ENCODE data around the gene NDUFV3. TPM values are rescaled to one million over a fixed set of nuclear protein-coding genes. Genes with fewer than 3 reads are reported as not detected.

Gene NDUFV3
- total RNA-seq, 6 experiments from 2014 or later = 18.9 to 39.1 (median 23.6) TPM

DNA sequence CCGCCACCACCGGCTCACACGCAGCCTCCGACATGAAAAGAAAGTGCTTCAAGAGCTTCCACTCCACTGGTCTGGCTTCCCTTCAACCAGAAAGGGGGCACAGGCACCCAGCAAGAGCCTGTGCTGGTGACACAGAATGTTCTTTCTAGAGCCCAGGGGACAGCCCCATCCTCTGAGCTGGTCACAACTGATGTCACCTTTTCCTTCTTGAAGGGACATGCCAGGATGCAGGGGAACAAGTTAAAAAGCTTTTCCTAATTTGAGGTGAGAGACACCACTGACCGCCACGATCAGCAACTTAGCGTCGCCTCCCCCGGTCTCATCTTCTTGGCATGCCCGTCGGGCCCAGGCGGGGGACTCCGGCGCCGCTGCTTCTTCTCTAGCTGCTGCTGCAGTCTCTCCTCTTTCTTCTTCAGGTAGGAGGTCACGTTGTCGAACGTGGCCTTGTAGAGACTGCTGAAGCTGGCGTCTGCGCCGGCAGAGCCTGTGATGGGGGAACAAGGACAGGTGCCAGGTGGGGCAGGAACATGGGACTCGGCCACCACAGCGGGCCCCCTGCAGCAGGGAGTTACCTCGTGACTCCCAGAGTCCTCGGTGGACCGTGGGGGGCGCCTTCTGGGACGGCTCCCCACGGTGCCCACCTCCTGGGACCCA lies 43.2 kb upstream of the NDUFV3 start:
- Histone ChIP-seq H3K4me3 (no peak overlapping the region), H3K4me1 (peaks cover 0 to 10% (median 6%) of the 10 kb centered on the region in 4 donors), H3K27ac (no peak overlapping the region), H3K27me3 (no peaks in the 10 kb centered on the region), H3K9me3 (no peaks in the 10 kb centered on the region), H3K36me3 (peaks cover 0 to 50% (median 19%) of the 10 kb centered on the region in 4 donors)
- ATAC-seq = no peak
- WGBS (ENCODE audit: insufficient coverage, low coverage, low lambda C conversion rate, missing lambda C conversion rate) = 89% methylated on average over 13 of the region's 29 CpGs
- DNase-seq = peak in 1 of 3 donors; percentile 51
- intact Hi-C loops (cut with DNase I) = loop anchor here in 1 of 2 donors (10.0 kb wide), 1 partner anchor 65 kb away; no protein-coding TSS in a partner anchor
- TF ChIP-seq, protein P1, sequence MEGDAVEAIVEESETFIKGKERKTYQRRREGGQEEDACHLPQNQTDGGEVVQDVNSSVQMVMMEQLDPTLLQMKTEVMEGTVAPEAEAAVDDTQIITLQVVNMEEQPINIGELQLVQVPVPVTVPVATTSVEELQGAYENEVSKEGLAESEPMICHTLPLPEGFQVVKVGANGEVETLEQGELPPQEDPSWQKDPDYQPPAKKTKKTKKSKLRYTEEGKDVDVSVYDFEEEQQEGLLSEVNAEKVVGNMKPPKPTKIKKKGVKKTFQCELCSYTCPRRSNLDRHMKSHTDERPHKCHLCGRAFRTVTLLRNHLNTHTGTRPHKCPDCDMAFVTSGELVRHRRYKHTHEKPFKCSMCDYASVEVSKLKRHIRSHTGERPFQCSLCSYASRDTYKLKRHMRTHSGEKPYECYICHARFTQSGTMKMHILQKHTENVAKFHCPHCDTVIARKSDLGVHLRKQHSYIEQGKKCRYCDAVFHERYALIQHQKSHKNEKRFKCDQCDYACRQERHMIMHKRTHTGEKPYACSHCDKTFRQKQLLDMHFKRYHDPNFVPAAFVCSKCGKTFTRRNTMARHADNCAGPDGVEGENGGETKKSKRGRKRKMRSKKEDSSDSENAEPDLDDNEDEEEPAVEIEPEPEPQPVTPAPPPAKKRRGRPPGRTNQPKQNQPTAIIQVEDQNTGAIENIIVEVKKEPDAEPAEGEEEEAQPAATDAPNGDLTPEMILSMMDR (IDR thresholded peaks at IDR 0.05) = no peak
- TF ChIP-seq POLR2A (IDR thresholded peaks at IDR 0.05) = no peak

GRCh38 chr21:42850463-42850862 lies 42.6 kb upstream of the NDUFV3 start:
- H3K27ac ChIP-seq = no peak overlapping the region
- peaks cover 0 to 55% (median 21%) of the 10 kb centered on the region in 4 donors for H3K36me3 ChIP-seq
- no peak overlapping the region for H3K4me3 ChIP-seq
- peaks cover 0 to 4% (median 1%) of the 10 kb centered on the region in 4 donors for H3K4me1 ChIP-seq
- no peaks in the 10 kb centered on the region for H3K9me3 ChIP-seq
- no peak for ATAC-seq
- WGBS (ENCODE audit: insufficient coverage, low coverage, low lambda C conversion rate, missing lambda C conversion rate) = 78% methylated on average over 7 of the region's 10 CpGs
- DNase-seq = peak in 1 of 3 donors; percentile 36
- H3K27me3 ChIP-seq = no peaks in the 10 kb centered on the region
- TF ChIP-seq, protein P1 (IDR thresholded peaks at IDR 0.05) = no peak
- TF ChIP-seq POLR2A (IDR thresholded peaks at IDR 0.05) = no peak
- intact Hi-C loops (cut with DNase I) = loop anchor here in 1 of 2 donors (10.0 kb wide), 1 partner anchor 64 kb away; no protein-coding TSS in a partner anchor

- intact Hi-C loops (cut with DNase I) = loop anchor here in 1 of 2 donors (10.0 kb wide), 1 partner anchor 64 kb away; no protein-coding TSS in a partner anchor
- Histone ChIP-seq H3K9me3 (no peaks in the 10 kb centered on the region), H3K36me3 (peaks cover 0 to 60% (median 23%) of the 10 kb centered on the region in 4 donors), H3K4me1 (no peaks in the 10 kb centered on the region), H3K27ac (no peak overlapping the region), H3K4me3 (no peak overlapping the region), H3K27me3 (no peaks in the 10 kb centered on the region)
- TF ChIP-seq, protein P1 (IDR thresholded peaks at IDR 0.05) = peak in 3 of 4 donors; percentile 40 to 54 (median 41)
- TF ChIP-seq POLR2A (IDR thresholded peaks at IDR 0.05) = no peak
- DNase-seq (peak in 1 of 3 donors; percentile 56), ATAC-seq (peak; percentile 59 to 69 (median 64))
- 40% methylated on average over 1 of the region's 21 CpGs for WGBS (ENCODE audit: insufficient coverage, low coverage, low lambda C conversion rate, missing lambda C conversion rate)
Measured at GRCh38 chr21:42850866-42851391, 42.2 kb upstream of the NDUFV3 start.

DNA sequence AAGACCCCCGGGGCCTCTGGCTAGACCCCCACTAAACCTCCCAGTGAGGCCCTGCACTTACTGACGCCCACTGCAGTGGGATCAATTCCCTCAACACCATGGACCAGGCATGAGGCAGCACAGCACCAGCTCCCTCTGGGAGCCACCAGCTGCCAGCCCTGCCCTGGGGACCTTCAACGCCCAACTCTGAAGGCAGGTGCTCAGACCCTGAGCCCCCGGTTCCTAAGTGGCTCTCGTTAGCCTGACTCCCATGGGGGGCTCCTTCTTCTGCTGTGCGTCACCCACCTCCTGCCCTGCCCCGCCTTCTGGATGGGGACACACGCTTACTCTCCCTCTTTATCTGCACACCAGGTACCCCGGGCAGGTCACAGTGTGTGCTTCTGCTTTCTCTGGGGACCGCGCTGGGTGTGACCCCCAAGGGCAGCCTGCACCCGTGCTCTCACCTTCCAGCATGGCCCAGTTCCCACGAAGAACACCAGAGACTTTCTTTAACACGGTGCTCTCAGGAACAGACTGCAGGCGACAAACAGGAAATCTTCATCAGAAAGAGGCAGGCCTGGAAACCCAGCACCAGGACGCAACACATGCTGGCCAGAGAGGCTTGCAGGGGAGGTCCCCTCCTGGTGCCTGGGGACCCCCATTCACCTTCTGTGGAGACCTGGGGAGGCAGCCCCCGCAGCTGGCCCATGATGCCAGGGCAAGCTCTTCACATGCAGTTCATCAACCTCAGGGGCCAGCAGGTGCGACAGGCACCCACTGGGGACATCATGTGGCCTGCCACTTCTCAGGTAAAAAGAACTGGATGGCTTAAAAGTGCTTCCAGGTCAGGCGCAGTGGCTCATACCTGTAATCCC lies 41.1 kb upstream of the NDUFV3 start:
- WGBS (ENCODE audit: insufficient coverage, low coverage, low lambda C conversion rate, missing lambda C conversion rate) = 93% methylated on average over 7 of the region's 19 CpGs
- H3K36me3 ChIP-seq = peaks cover 0 to 68% (median 24%) of the 10 kb centered on the region in 4 donors
- no peak overlapping the region for H3K27ac ChIP-seq
- no peaks in the 10 kb centered on the region for H3K9me3 ChIP-seq
- DNase-seq = no peak
- TF ChIP-seq, protein P1 (IDR thresholded peaks at IDR 0.05) = no peak
- TF ChIP-seq POLR2A (IDR thresholded peaks at IDR 0.05) = no peak
- intact Hi-C loops (cut with DNase I) = loop anchor here in 1 of 2 donors (10.0 kb wide), 1 partner anchor 63 kb away; no protein-coding TSS in a partner anchor
- no peaks in the 10 kb centered on the region for H3K27me3 ChIP-seq
- no peaks in the 10 kb centered on the region for H3K4me1 ChIP-seq
- H3K4me3 ChIP-seq = no peak overlapping the region
- no peak for ATAC-seq
